DOHH2 (cell line): Measurements from ENCODE around the gene DNAJA3.

Experiments used
- EZH2phosphoT487 ChIP-seq: fragments of 200-600 bp; sonication (generic); IDR thresholded peaks from 2 replicates; pipeline ENCODE4 v1.6.1; 2017; ENCODE audit warnings: borderline replicate concordance, mild to moderate bottlenecking, antibody characterized with exemption, low read length, moderate library complexity, mixed read lengths
- TF ChIP-seq, protein P1 (sequence below): fragments of 200-600 bp; sonication (generic); IDR thresholded peaks from one replicate; pipeline ENCODE4 v1.5.1; 2014; ENCODE audit warnings: antibody characterized with exemption, mild to moderate bottlenecking, low read depth, low read length; ENCODE audit not compliant: poor library complexity, severe bottlenecking

DNA sequence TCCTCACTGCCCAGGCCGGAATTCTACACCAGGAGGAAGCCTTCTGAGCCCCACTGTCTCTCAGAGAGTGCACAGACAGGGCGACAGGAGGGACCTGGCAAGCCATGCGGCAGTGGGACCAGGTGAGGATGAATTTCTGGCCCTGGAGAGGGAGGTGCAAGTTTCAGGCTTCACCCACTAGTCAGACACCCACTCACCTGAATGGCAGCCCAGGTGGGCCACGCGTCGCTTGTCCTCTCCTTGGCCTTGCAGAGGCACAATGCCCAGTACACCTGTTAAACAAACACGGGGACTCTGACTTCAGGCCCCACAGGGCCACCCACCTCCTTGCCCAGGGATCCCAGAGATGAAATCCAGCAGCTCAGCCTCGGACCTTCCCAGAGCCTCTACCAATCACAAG, 13.5 kb upstream of the DNAJA3 start:
- no peak for TF ChIP-seq EZH2phosphoT487
- TF ChIP-seq, protein P1, sequence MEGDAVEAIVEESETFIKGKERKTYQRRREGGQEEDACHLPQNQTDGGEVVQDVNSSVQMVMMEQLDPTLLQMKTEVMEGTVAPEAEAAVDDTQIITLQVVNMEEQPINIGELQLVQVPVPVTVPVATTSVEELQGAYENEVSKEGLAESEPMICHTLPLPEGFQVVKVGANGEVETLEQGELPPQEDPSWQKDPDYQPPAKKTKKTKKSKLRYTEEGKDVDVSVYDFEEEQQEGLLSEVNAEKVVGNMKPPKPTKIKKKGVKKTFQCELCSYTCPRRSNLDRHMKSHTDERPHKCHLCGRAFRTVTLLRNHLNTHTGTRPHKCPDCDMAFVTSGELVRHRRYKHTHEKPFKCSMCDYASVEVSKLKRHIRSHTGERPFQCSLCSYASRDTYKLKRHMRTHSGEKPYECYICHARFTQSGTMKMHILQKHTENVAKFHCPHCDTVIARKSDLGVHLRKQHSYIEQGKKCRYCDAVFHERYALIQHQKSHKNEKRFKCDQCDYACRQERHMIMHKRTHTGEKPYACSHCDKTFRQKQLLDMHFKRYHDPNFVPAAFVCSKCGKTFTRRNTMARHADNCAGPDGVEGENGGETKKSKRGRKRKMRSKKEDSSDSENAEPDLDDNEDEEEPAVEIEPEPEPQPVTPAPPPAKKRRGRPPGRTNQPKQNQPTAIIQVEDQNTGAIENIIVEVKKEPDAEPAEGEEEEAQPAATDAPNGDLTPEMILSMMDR, result no peak
